Activated B cell treated with CpG ODN at 0.5 μM for 24 hours (primary cell): Measurements from ENCODE around the gene CCL7. TPM values are rescaled to one million over a fixed set of nuclear protein-coding genes. Genes with fewer than 3 reads are reported as not detected.

Source experiments
- ATAC-seq: fragments of 200-7000 bp; cut with Tn5 transposase; one replicate; pipeline ENCODE4 v1.10.0; 2021; ENCODE audit warnings: low read depth, mild to moderate bottlenecking, moderate library complexity
- CTCF ChIA-PET: fragments of 350-600 bp; sonication (Branson Sonifier 250); formaldehyde crosslinking; loops from one replicate; lab custom pipeline; 2021; ENCODE audit warnings: antibody characterized with exemption; lab: Charles Lee
- POLR2A ChIA-PET: fragments of 350-600 bp; sonication (Branson Sonifier 250); formaldehyde crosslinking; loops from one replicate; lab custom pipeline; 2021; ENCODE audit warnings: antibody characterized with exemption; lab: Charles Lee
- DNase-seq: peaks from one replicate; pipeline ENCODE4 v3.0.0; 2022
- H3K27ac Mint-ChIP-seq: one replicate; pipeline ENCODE4 v1.8.0; 2020; ENCODE audit warnings: mixed read lengths
- H3K27me3 Mint-ChIP-seq: one replicate; pipeline ENCODE4 v1.8.0; 2021; ENCODE audit warnings: mixed read lengths
- H3K36me3 Mint-ChIP-seq: one replicate; pipeline ENCODE4 v1.8.0; 2021; ENCODE audit warnings: low read depth, mixed read lengths
- H3K4me1 Mint-ChIP-seq: one replicate; pipeline ENCODE4 v1.8.0; 2021; ENCODE audit warnings: mixed read lengths
- H3K4me3 Mint-ChIP-seq: one replicate; pipeline ENCODE4 v1.8.0; 2020; ENCODE audit warnings: mild to moderate bottlenecking, mixed read lengths
- H3K9me3 Mint-ChIP-seq: one replicate; pipeline ENCODE4 v1.8.0; 2020; ENCODE audit warnings: mixed read lengths
- intact Hi-C: fragments of 100-400 bp; cut with micrococcal nuclease; formaldehyde crosslinking; loops from one replicate; pipeline ENCODE4 v1.15.1; 2024
- total RNA-seq: library from RNA; stranded (reverse); gene quantifications from 2 replicates; pipeline ENCODE4 v1.2.3, GENCODE V29; 2022
- TF ChIP-seq, protein P1 (sequence below): fragments of 200-600 bp; IDR thresholded peaks from one replicate; pipeline ENCODE4 v1.8.0; 2022; ENCODE audit warnings: antibody characterized with exemption, mild to moderate bottlenecking

The CCL7 gene
- total RNA-seq = not detected in 2 replicates

DNA sequence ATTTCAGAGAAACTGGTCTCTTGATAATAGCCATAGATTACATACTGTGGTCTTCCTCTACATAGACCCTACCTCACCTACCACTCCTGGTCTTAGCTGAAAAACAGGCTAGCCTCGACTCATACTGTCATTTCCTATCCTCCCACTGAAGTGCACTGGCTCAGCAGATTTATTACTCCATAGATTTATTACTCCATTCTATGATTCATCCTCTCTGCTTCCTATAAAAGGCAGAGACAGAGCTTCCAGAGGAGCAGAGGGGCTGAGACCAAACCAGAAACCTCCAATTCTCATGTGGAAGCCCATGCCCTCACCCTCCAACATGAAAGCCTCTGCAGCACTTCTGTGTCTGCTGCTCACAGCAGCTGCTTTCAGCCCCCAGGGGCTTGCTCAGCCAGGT lies at the start of gene CCL7:
Gene CCL7 (plus strand): TSS at position 253 of the 400 bp plus-strand sequence. CDS start 70 bp downstream, at position 323.
- intact Hi-C loops = no loop called here
- Mint-ChIP-seq H3K27ac (no peak within 1 kb of the TSS), H3K9me3 (no peaks in the 10 kb centered on the region), H3K27me3 (peaks cover 49% of the 10 kb centered on the region), H3K36me3 (no peaks in the 10 kb centered on the region), H3K4me3 (no peak within 1 kb of the TSS), H3K4me1 (no peaks in the 10 kb centered on the region)
- ChIA-PET POLR2A (no interaction called here), CTCF (no interaction called here)
- no peak for ATAC-seq
- TF ChIP-seq, protein P1, sequence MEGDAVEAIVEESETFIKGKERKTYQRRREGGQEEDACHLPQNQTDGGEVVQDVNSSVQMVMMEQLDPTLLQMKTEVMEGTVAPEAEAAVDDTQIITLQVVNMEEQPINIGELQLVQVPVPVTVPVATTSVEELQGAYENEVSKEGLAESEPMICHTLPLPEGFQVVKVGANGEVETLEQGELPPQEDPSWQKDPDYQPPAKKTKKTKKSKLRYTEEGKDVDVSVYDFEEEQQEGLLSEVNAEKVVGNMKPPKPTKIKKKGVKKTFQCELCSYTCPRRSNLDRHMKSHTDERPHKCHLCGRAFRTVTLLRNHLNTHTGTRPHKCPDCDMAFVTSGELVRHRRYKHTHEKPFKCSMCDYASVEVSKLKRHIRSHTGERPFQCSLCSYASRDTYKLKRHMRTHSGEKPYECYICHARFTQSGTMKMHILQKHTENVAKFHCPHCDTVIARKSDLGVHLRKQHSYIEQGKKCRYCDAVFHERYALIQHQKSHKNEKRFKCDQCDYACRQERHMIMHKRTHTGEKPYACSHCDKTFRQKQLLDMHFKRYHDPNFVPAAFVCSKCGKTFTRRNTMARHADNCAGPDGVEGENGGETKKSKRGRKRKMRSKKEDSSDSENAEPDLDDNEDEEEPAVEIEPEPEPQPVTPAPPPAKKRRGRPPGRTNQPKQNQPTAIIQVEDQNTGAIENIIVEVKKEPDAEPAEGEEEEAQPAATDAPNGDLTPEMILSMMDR = no peak
- no peak for DNase-seq

DNA sequence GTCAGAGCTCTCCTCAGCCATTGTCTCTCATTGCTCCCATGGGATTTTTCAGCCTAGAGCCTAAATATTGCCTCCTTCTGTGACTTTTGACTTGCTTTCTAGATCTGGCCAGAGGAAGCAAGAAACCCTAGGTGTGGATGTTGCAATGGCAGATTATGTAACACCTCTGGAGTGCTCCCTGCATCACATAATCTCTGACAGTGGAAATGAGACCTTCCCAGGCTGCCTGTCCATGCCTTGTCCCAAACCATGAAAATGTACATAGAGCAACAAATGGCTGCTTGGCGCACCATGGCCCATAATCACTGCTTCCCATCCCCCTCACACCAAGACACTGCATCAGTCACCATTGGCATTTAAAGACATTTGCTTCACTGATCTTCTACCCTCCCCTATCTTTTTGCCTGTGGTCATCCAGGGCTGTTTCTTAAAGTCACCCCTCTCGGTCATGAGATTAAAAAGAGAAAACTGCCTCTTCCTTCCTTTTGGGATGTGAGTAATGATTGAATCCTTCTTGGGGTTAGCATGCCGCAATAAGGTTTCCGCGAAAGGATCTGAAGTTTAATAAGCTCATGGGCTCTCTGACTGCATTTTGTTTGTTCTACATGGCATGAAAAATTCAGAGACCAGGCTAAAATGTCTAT lies 49.1 kb upstream of the CCL7 start:
- Mint-ChIP-seq H3K27ac (no peak overlapping the region), H3K27me3 (peaks cover 26% of the 10 kb centered on the region), H3K4me3 (no peak overlapping the region), H3K36me3 (no peaks in the 10 kb centered on the region), H3K9me3 (peaks cover 4% of the 10 kb centered on the region), H3K4me1 (no peaks in the 10 kb centered on the region)
- TF ChIP-seq, protein P1 = no peak
- POLR2A ChIA-PET = no interaction called here
- ATAC-seq (no peak), DNase-seq (no peak)
- intact Hi-C loops = no loop called here
- CTCF ChIA-PET = no interaction called here

DNA sequence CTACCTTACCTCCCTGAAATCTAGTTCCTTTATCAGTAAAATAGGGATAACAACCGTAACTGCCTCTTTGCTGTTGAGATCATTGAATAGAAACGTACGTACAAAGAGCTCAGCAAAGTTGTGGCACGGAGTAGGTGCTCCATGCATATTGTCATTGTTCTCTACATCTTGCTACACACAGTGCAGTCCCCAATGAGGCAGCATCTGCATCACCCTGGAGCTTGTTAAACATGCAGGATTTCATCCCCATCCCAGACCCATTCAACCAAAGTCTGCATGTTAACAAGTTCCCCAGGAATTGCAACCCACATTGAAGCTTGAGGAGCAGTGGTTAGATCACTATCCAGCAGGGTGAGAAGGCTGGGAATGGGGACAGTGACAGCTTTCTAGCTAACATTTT lies 48.6 kb upstream of the CCL7 start:
- Mint-ChIP-seq H3K4me3 (no peak overlapping the region), H3K27me3 (peaks cover 22% of the 10 kb centered on the region), H3K4me1 (no peaks in the 10 kb centered on the region), H3K9me3 (no peaks in the 10 kb centered on the region), H3K36me3 (no peaks in the 10 kb centered on the region), H3K27ac (no peak overlapping the region)
- ATAC-seq = no peak
- TF ChIP-seq, protein P1 = no peak
- intact Hi-C loops = no loop called here
- ChIA-PET CTCF (no interaction called here), POLR2A (no interaction called here)
- no peak for DNase-seq

DNA sequence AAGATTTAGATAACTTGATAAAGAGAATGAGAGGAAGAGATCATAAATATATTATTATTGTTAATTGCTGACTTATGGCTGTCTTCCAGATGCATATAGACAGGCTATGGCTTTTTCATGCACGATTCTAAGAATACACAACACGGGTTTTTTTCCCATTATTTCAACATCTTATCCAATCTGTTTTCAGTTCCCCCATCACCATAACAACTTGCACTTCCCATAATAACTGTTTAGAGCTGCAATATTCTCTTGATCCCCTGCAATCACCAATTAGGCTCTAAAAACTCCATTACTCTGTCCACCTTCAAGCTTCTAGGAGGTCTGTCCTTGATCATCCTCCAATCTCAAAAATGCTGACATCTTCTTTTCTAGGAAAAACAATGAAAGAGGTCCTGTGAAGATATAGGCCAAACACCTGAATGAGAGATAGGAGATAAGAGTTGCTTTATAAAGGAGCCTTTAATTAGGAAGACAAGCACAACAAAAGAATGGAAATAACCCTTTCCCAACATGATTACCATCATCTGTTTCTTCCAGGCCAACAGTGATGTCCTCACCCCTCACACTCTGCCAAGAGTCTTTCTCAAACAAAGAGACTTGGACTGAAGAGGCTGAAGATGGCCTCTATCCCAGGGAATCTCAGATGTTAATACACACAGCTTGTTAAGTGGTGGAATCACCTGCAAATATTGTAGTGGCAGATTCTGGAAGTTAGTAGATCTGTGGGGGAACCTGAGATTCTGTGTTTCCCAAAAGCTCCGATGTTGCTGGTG lies 47.1 kb upstream of the CCL7 start:
- Mint-ChIP-seq H3K36me3 (no peaks in the 10 kb centered on the region), H3K27ac (no peak overlapping the region), H3K4me1 (peaks cover 10% of the 10 kb centered on the region), H3K4me3 (no peak overlapping the region), H3K27me3 (peaks cover 16% of the 10 kb centered on the region), H3K9me3 (no peaks in the 10 kb centered on the region)
- ChIA-PET CTCF (no interaction called here), POLR2A (no interaction called here)
- ATAC-seq (no peak), DNase-seq (no peak)
- intact Hi-C loops = no loop called here
- TF ChIP-seq, protein P1 = no peak

DNA sequence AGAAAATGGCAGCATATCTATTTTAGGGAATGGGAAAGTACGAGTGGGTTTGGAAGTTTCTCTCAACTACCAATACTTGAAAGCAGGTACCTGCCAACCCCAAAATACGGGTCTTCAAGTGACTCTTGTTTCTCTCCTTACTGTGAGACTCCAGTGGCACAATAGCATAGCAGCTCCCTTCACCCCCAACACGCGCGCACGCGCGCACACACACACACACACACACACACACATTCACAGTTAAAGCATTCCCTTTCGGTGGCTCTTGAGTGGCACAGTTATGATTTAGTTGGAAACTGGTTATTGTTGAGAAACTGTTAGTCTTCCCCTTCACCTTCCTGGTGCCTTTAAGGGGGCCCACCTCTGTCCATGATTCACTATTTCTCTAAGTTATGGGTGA lies 45.0 kb upstream of the CCL7 start:
- intact Hi-C loops = no loop called here
- POLR2A ChIA-PET = no interaction called here
- Mint-ChIP-seq H3K27ac (no peak overlapping the region), H3K9me3 (peaks cover 3% of the 10 kb centered on the region), H3K4me1 (peaks cover 14% of the 10 kb centered on the region), H3K4me3 (no peak overlapping the region), H3K36me3 (no peaks in the 10 kb centered on the region), H3K27me3 (peaks cover 21% of the 10 kb centered on the region)
- TF ChIP-seq, protein P1 = no peak
- ATAC-seq = no peak
- no peak for DNase-seq
- CTCF ChIA-PET = no interaction called here
